ENCODE data around the gene SIMC1.
"Not testable (repeated sequence)": the region's sequence is repeated elsewhere in the genome, so short reads cannot be mapped to it uniquely, and the experiment has no call there.

The SIMC1 gene

GRCh38 chr5:176195084-176195413 is 43.2 kb upstream of the SIMC1 start:
- H3K9me2 ChIP-seq (ENCODE audit: low read depth, low read length); H2AFZ ChIP-seq (ENCODE audit: low read length); H3K4me3 ChIP-seq (ENCODE audit: low read depth, low read length, poor library complexity, severe bottlenecking); H3K36me3 ChIP-seq (ENCODE audit: insufficient read depth, low read length); H3K27me3 ChIP-seq (ENCODE audit: insufficient read depth, low read length); H3K27ac ChIP-seq (ENCODE audit: low read depth, low read length, poor library complexity, severe bottlenecking); H3K9ac ChIP-seq (ENCODE audit: low read length); H3K4me2 ChIP-seq (ENCODE audit: low read length); H3K9me3 ChIP-seq (ENCODE audit: low read length); H3K4me1 ChIP-seq (ENCODE audit: insufficient read depth, low read length, severe bottlenecking); H3K79me2 ChIP-seq (ENCODE audit: insufficient read depth, low read length); H4K20me1 ChIP-seq (ENCODE audit: insufficient read depth, low read length); H3F3A ChIP-seq (ENCODE audit: insufficient read depth, low read length): not testable (repeated sequence)

GRCh38 chr5:176195487-176196207 is 42.6 kb upstream of the SIMC1 start:
- not testable (repeated sequence) for H3K79me2 ChIP-seq (ENCODE audit: insufficient read depth, low read length); H3K9me2 ChIP-seq (ENCODE audit: low read depth, low read length); H3K4me1 ChIP-seq (ENCODE audit: insufficient read depth, low read length, severe bottlenecking); H4K20me1 ChIP-seq (ENCODE audit: insufficient read depth, low read length); H3K9ac ChIP-seq (ENCODE audit: low read length); H3F3A ChIP-seq (ENCODE audit: insufficient read depth, low read length); H3K27me3 ChIP-seq (ENCODE audit: insufficient read depth, low read length); H3K4me3 ChIP-seq (ENCODE audit: low read depth, low read length, poor library complexity, severe bottlenecking); H3K9me3 ChIP-seq (ENCODE audit: low read length); H2AFZ ChIP-seq (ENCODE audit: low read length); H3K27ac ChIP-seq (ENCODE audit: low read depth, low read length, poor library complexity, severe bottlenecking); H3K36me3 ChIP-seq (ENCODE audit: insufficient read depth, low read length); H3K4me2 ChIP-seq (ENCODE audit: low read length)

- H3K9ac ChIP-seq (ENCODE audit: low read length); H3K79me2 ChIP-seq (ENCODE audit: insufficient read depth, low read length); H2AFZ ChIP-seq (ENCODE audit: low read length); H3K27me3 ChIP-seq (ENCODE audit: insufficient read depth, low read length); H3K9me3 ChIP-seq (ENCODE audit: low read length); H3K27ac ChIP-seq (ENCODE audit: low read depth, low read length, poor library complexity, severe bottlenecking); H3F3A ChIP-seq (ENCODE audit: insufficient read depth, low read length); H3K4me3 ChIP-seq (ENCODE audit: low read depth, low read length, poor library complexity, severe bottlenecking); H3K4me2 ChIP-seq (ENCODE audit: low read length); H3K9me2 ChIP-seq (ENCODE audit: low read depth, low read length); H3K36me3 ChIP-seq (ENCODE audit: insufficient read depth, low read length); H3K4me1 ChIP-seq (ENCODE audit: insufficient read depth, low read length, severe bottlenecking); H4K20me1 ChIP-seq (ENCODE audit: insufficient read depth, low read length): not testable (repeated sequence)
Observed at GRCh38 chr5:176196781-176197180, 41.4 kb upstream of the SIMC1 start.

GRCh38 chr5:176197234-176197858 is 40.9 kb upstream of the SIMC1 start:
- not testable (repeated sequence) for H3K4me3 ChIP-seq (ENCODE audit: low read depth, low read length, poor library complexity, severe bottlenecking); H3K9me2 ChIP-seq (ENCODE audit: low read depth, low read length); H3K4me1 ChIP-seq (ENCODE audit: insufficient read depth, low read length, severe bottlenecking); H3K9ac ChIP-seq (ENCODE audit: low read length); H3K36me3 ChIP-seq (ENCODE audit: insufficient read depth, low read length); H3K27ac ChIP-seq (ENCODE audit: low read depth, low read length, poor library complexity, severe bottlenecking); H3F3A ChIP-seq (ENCODE audit: insufficient read depth, low read length); H3K27me3 ChIP-seq (ENCODE audit: insufficient read depth, low read length); H2AFZ ChIP-seq (ENCODE audit: low read length); H3K79me2 ChIP-seq (ENCODE audit: insufficient read depth, low read length); H3K9me3 ChIP-seq (ENCODE audit: low read length); H3K4me2 ChIP-seq (ENCODE audit: low read length); H4K20me1 ChIP-seq (ENCODE audit: insufficient read depth, low read length)

- H3K79me2 ChIP-seq (ENCODE audit: insufficient read depth, low read length); H3F3A ChIP-seq (ENCODE audit: insufficient read depth, low read length); H3K36me3 ChIP-seq (ENCODE audit: insufficient read depth, low read length); H3K27ac ChIP-seq (ENCODE audit: low read depth, low read length, poor library complexity, severe bottlenecking); H3K9me2 ChIP-seq (ENCODE audit: low read depth, low read length); H3K9me3 ChIP-seq (ENCODE audit: low read length); H3K27me3 ChIP-seq (ENCODE audit: insufficient read depth, low read length); H3K4me3 ChIP-seq (ENCODE audit: low read depth, low read length, poor library complexity, severe bottlenecking); H3K4me2 ChIP-seq (ENCODE audit: low read length); H2AFZ ChIP-seq (ENCODE audit: low read length); H4K20me1 ChIP-seq (ENCODE audit: insufficient read depth, low read length); H3K9ac ChIP-seq (ENCODE audit: low read length); H3K4me1 ChIP-seq (ENCODE audit: insufficient read depth, low read length, severe bottlenecking): not testable (repeated sequence)
Observed at GRCh38 chr5:176198299-176198698, 39.9 kb upstream of the SIMC1 start.

GRCh38 chr5:176198991-176199733 is 39.1 kb upstream of the SIMC1 start:
- H3K36me3 ChIP-seq (ENCODE audit: insufficient read depth, low read length); H2AFZ ChIP-seq (ENCODE audit: low read length); H3K9me3 ChIP-seq (ENCODE audit: low read length); H3K79me2 ChIP-seq (ENCODE audit: insufficient read depth, low read length); H3K27me3 ChIP-seq (ENCODE audit: insufficient read depth, low read length); H3K9me2 ChIP-seq (ENCODE audit: low read depth, low read length); H3K4me3 ChIP-seq (ENCODE audit: low read depth, low read length, poor library complexity, severe bottlenecking); H3F3A ChIP-seq (ENCODE audit: insufficient read depth, low read length); H3K4me2 ChIP-seq (ENCODE audit: low read length); H3K9ac ChIP-seq (ENCODE audit: low read length); H4K20me1 ChIP-seq (ENCODE audit: insufficient read depth, low read length); H3K27ac ChIP-seq (ENCODE audit: low read depth, low read length, poor library complexity, severe bottlenecking); H3K4me1 ChIP-seq (ENCODE audit: insufficient read depth, low read length, severe bottlenecking): not testable (repeated sequence)

GRCh38 chr5:176199803-176200399 is 38.3 kb upstream of the SIMC1 start:
- H3K4me2 ChIP-seq (ENCODE audit: low read length); H3K27me3 ChIP-seq (ENCODE audit: insufficient read depth, low read length); H2AFZ ChIP-seq (ENCODE audit: low read length); H3K9me3 ChIP-seq (ENCODE audit: low read length); H3K4me1 ChIP-seq (ENCODE audit: insufficient read depth, low read length, severe bottlenecking); H3K36me3 ChIP-seq (ENCODE audit: insufficient read depth, low read length); H3K79me2 ChIP-seq (ENCODE audit: insufficient read depth, low read length); H3K4me3 ChIP-seq (ENCODE audit: low read depth, low read length, poor library complexity, severe bottlenecking); H3K9ac ChIP-seq (ENCODE audit: low read length); H3K27ac ChIP-seq (ENCODE audit: low read depth, low read length, poor library complexity, severe bottlenecking); H3F3A ChIP-seq (ENCODE audit: insufficient read depth, low read length); H3K9me2 ChIP-seq (ENCODE audit: low read depth, low read length); H4K20me1 ChIP-seq (ENCODE audit: insufficient read depth, low read length): not testable (repeated sequence)
